K562 (cell line): ENCODE measurements around the gene WDR20. TPM values are rescaled to one million over a fixed set of nuclear protein-coding genes. Genes with fewer than 3 reads are reported as not detected.

Experiments used
- ADNP ChIP-seq: fragments of 200-800 bp; sonication (Bioruptor generic); IDR thresholded peaks from 2 replicates; pipeline ENCODE4 v1.6.1; 2016; ENCODE audit warnings: missing genetic modification characterization, missing compliant biosample characterization
- CREM ChIP-seq: IDR thresholded peaks from 2 replicates; pipeline ENCODE4 v1.6.1; 2014; ENCODE audit warnings: antibody characterized with exemption, low read depth
- CSDE1 ChIP-seq, 2 experiments: fragments of 450-650 bp; IDR thresholded peaks; 2 replicates each; pipeline ENCODE4 v1.6.1; 2016; ENCODE audit warnings: mild to moderate bottlenecking in 1 of 2
- ELF1 ChIP-seq: fragments of 200-800 bp; sonication (Bioruptor generic); IDR thresholded peaks from 2 replicates; pipeline ENCODE4 v1.6.1; 2016; ENCODE audit warnings: missing genetic modification characterization, missing compliant biosample characterization
- JUND ChIP-seq, 2 experiments: IDR thresholded peaks; 2 replicates in 1 of 2; 3 replicates in 1 of 2; pipeline ENCODE4 v1.6.1; 2011; ENCODE audit warnings: borderline replicate concordance in 2 of 2, low read depth in 2 of 2, low read length in 2 of 2, improper control_type of control experiment in 1 of 2, missing biosample characterization in 1 of 2, missing genetic modification characterization in 1 of 2, missing genetic modification reagents in 1 of 2
- NFYB ChIP-seq: IDR thresholded peaks from 2 replicates; pipeline ENCODE4 v1.6.1; 2011; ENCODE audit warnings: mild to moderate bottlenecking, moderate library complexity; ENCODE audit not compliant: insufficient read length; ENCODE audit errors: extremely low read depth
- SREBF1 ChIP-seq: fragments of 150-350 bp; IDR thresholded peaks from 2 replicates; pipeline ENCODE4 v1.6.1; 2014; ENCODE audit warnings: antibody characterized with exemption, low read depth, low read length, borderline replicate concordance
- SRF ChIP-seq, 2 experiments: fragments of 250-450, 450-650 bp in 1 of 2; sonication (Bioruptor Pico) in 1 of 2; sonication (generic) in 1 of 2; formaldehyde crosslinking; IDR thresholded peaks; 2 replicates each; pipeline versions ENCODE4 v1.5.0 to v1.5.1; 2020 to 2022; ENCODE audit warnings: mild to moderate bottlenecking in 1 of 2, missing genetic modification reagents in 1 of 2
- TAF9B ChIP-seq: fragments of 450-650 bp; IDR thresholded peaks from 2 replicates; pipeline ENCODE4 v1.6.1; 2018; ENCODE audit warnings: mild to moderate bottlenecking; ENCODE audit not compliant: partially characterized antibody
- YBX1 ChIP-seq: fragments of 450-650 bp; IDR thresholded peaks from 2 replicates; pipeline ENCODE4 v1.7.1; 2016; ENCODE audit warnings: mild to moderate bottlenecking
- YY1 ChIP-seq, 3 experiments: IDR thresholded peaks; 2 replicates each; pipeline ENCODE4 v1.6.1; 2011; ENCODE audit warnings: low read length in 2 of 3, mild to moderate bottlenecking in 2 of 3, moderate library complexity in 2 of 3, borderline replicate concordance in 1 of 3, control low read depth in 1 of 3, low read depth in 1 of 3; ENCODE audit not compliant: insufficient read depth in 3 of 3, insufficient replicate concordance in 2 of 3, control insufficient read depth in 1 of 3, insufficient read length in 1 of 3; ENCODE audit errors: extremely low read depth in 1 of 3
- ZNF79 ChIP-seq: fragments of 250-450 bp; sonication (Bioruptor Pico); IDR thresholded peaks from 2 replicates; pipeline ENCODE4 v1.4.0; 2020; ENCODE audit warnings: low read depth, mild to moderate bottlenecking, moderate library complexity
- polyA plus RNA-seq, 8 experiments: library from polyadenylated mRNA; depleted of rRNA in 4 of 8; stranded (reverse) in 5 of 8; unstranded in 3 of 8; fragments of >200 nt; fragmentation: Nextera tagmentation in 2 of 8; fragmentation: Illumina TruSeq in 1 of 8; extraction: Ambion mirVana in 2 of 8; extraction: Trizol in 1 of 8; gene quantifications; 2 replicates each; pipeline versions ENCODE4 v1.2.1 to v1.2.3, GENCODE V29; 2011 to 2014; ENCODE audit warnings: inconsistent platforms in 1 of 8, missing spikeins in 1 of 8
- total RNA-seq, 7 experiments: library from RNA; depleted of rRNA in 6 of 7; stranded (reverse); fragments of >200 nt in 6 of 7; fragmentation: Illumina TruSeq in 2 of 7; extraction: Trizol in 2 of 7; gene quantifications; 2 replicates each; pipeline versions ENCODE4 v1.2.1 to v1.2.3, GENCODE V29; 2011 to 2021; ENCODE audit warnings: low replicate concordance in 1 of 7
- TF ChIP-seq, protein P1 (sequence below): fragments of 200-800 bp; sonication (Bioruptor generic); IDR thresholded peaks from 2 replicates; pipeline ENCODE4 v1.6.1; 2017; ENCODE audit warnings: missing genetic modification characterization, missing compliant biosample characterization
- TF ChIP-seq, protein P2 (sequence below): fragments of 450-650 bp; IDR thresholded peaks from 2 replicates; pipeline ENCODE4 v1.6.1; 2016; ENCODE audit warnings: mild to moderate bottlenecking
- TF ChIP-seq, protein P3 (sequence below): sonication (generic); formaldehyde crosslinking; IDR thresholded peaks from 2 replicates; pipeline ENCODE4 v1.8.1; 2022; ENCODE audit warnings: missing genetic modification reagents

The WDR20 gene
- total and polyA plus RNA-seq, 9 of the 15 experiments (the other 6 are each of a cell fraction or from before 2014, with no cell fraction given) = 7.0 to 15.3 (median 11.8) TPM

GRCh38 chr14:102164241-102164641, 24.5 kb downstream of the WDR20 start (continued):
- TF ChIP-seq, protein P1, sequence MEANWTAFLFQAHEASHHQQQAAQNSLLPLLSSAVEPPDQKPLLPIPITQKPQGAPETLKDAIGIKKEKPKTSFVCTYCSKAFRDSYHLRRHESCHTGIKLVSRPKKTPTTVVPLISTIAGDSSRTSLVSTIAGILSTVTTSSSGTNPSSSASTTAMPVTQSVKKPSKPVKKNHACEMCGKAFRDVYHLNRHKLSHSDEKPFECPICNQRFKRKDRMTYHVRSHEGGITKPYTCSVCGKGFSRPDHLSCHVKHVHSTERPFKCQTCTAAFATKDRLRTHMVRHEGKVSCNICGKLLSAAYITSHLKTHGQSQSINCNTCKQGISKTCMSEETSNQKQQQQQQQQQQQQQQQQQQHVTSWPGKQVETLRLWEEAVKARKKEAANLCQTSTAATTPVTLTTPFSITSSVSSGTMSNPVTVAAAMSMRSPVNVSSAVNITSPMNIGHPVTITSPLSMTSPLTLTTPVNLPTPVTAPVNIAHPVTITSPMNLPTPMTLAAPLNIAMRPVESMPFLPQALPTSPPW = no peak
- TF ChIP-seq CSDE1 (IDR thresholded peaks at IDR 0.05) = no peak
- TF ChIP-seq ELF1 (tag) = no peak
- peak; percentile 4; the same call in 1 of the 2 replicates for TF ChIP-seq JUND (IDR thresholded peaks at IDR 0.05; ENCODE audit: borderline replicate concordance, low read depth, low read length)
- no peak for TF ChIP-seq JUND (tag; IDR thresholded peaks at IDR 0.05; ENCODE audit: borderline replicate concordance, low read depth, low read length)
- no peak for TF ChIP-seq TAF9B
- TF ChIP-seq, protein P2, sequence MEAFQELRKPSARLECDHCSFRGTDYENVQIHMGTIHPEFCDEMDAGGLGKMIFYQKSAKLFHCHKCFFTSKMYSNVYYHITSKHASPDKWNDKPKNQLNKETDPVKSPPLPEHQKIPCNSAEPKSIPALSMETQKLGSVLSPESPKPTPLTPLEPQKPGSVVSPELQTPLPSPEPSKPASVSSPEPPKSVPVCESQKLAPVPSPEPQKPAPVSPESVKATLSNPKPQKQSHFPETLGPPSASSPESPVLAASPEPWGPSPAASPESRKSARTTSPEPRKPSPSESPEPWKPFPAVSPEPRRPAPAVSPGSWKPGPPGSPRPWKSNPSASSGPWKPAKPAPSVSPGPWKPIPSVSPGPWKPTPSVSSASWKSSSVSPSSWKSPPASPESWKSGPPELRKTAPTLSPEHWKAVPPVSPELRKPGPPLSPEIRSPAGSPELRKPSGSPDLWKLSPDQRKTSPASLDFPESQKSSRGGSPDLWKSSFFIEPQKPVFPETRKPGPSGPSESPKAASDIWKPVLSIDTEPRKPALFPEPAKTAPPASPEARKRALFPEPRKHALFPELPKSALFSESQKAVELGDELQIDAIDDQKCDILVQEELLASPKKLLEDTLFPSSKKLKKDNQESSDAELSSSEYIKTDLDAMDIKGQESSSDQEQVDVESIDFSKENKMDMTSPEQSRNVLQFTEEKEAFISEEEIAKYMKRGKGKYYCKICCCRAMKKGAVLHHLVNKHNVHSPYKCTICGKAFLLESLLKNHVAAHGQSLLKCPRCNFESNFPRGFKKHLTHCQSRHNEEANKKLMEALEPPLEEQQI = no peak
- no peak for TF ChIP-seq SREBF1
- no peak for TF ChIP-seq SRF (CRISPR knock-in tag; IDR thresholded peaks at IDR 0.05)
- TF ChIP-seq, protein P3, sequence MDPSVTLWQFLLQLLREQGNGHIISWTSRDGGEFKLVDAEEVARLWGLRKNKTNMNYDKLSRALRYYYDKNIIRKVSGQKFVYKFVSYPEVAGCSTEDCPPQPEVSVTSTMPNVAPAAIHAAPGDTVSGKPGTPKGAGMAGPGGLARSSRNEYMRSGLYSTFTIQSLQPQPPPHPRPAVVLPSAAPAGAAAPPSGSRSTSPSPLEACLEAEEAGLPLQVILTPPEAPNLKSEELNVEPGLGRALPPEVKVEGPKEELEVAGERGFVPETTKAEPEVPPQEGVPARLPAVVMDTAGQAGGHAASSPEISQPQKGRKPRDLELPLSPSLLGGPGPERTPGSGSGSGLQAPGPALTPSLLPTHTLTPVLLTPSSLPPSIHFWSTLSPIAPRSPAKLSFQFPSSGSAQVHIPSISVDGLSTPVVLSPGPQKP = no peak
- TF ChIP-seq YY1 (IDR thresholded peaks at IDR 0.05; ENCODE audit: borderline replicate concordance in 1 of 3, control insufficient read depth in 1 of 3, extremely low read depth in 1 of 3, insufficient read depth in 3 of 3, insufficient read length in 1 of 3, insufficient replicate concordance in 2 of 3, low read depth in 1 of 3, low read length in 2 of 3) = no peak
- TF ChIP-seq YBX1 = no peak
- TF ChIP-seq ZNF79 = no peak
- no peak for TF ChIP-seq NFYB
- no peak for TF ChIP-seq ADNP (tag)
- TF ChIP-seq CREM = peak; percentile 40; the same call in 1 of the 2 replicates
